HEK293T (cell line): ENCODE results near the gene GIGYF2.

ENCODE experiments used
- BHLHE40 ChIP-seq: fragments of 450-650 bp; IDR thresholded peaks from 2 replicates; pipeline ENCODE4 v1.6.1; 2016; ENCODE audit warnings: mild to moderate bottlenecking, moderate library complexity, borderline replicate concordance
- ZNF384 ChIP-seq: fragments of 450-650 bp; IDR thresholded peaks from 2 replicates; pipeline ENCODE4 v1.6.1; 2016

GRCh38 chr2:232697807-232698110 lies 628 bp downstream of the GIGYF2 start:
- TF ChIP-seq BHLHE40 (no peak), ZNF384 (no peak)
